A549 (cell line): ENCODE results near the gene PFDN2.

ENCODE experiments used
- CHD4 ChIP-seq: fragments of 200-600 bp; sonication (generic); IDR thresholded peaks from 2 replicates; pipeline ENCODE4 v1.6.1; 2016; ENCODE audit warnings: antibody characterized with exemption, mild to moderate bottlenecking, borderline replicate concordance
- CTCF ChIP-seq: fragments of >200 bp; sonication (Bioruptor Twin); formaldehyde crosslinking; IDR thresholded peaks from 3 replicates; pipeline ENCODE4 v1.5.1; 2016
- ELK1 ChIP-seq: fragments of 150-350 bp; IDR thresholded peaks from 2 replicates; pipeline ENCODE4 v1.6.1; 2014; ENCODE audit warnings: low read depth, mild to moderate bottlenecking, low read length
- EP300 ChIP-seq, 2 experiments: fragments of >200 bp; sonication (Bioruptor Twin); formaldehyde crosslinking; IDR thresholded peaks; 2 replicates in 1 of 2; 3 replicates in 1 of 2; pipeline ENCODE4 v1.6.1; 2016 to 2017
- POLR2A ChIP-seq: IDR thresholded peaks from 2 replicates; pipeline ENCODE4 v1.6.1; 2012; ENCODE audit warnings: mild to moderate bottlenecking, low read length
- REST ChIP-seq: fragments of 200-600 bp; sonication (generic); IDR thresholded peaks from 2 replicates; pipeline ENCODE4 v1.6.1; 2016; ENCODE audit warnings: antibody characterized with exemption, mild to moderate bottlenecking, moderate library complexity
- SREBF2 ChIP-seq: fragments of 450-650 bp; IDR thresholded peaks from 2 replicates; pipeline ENCODE4 v1.6.1; 2014; ENCODE audit warnings: mild to moderate bottlenecking, moderate library complexity

DNA sequence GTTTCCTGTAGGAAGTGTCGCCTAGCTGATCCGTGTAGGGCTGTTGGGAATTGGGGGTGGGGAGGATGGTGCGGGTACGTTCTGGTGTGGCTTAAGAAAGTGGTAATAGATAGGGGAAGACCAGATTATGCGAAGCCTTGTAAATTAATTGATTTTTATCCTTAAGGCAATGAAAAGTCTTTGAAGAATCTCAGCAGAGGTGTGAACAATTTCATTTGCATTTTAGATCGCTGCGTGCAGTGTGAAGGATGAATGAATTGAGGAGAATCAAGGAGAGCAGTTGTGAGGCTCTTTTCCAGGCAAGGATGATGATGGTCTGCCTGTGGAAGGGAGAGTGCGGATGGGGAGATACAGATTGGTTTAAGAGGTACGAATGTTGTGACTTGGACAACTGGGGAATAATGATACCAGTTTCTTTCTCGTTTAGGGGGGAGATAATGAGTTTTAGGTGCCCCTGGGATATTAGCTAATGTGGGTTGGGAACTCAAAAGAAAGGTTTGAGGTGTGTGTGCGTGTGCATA is 15.4 kb upstream of the PFDN2 start:
- no peak for TF ChIP-seq CHD4
- TF ChIP-seq SREBF2 = no peak
- TF ChIP-seq CTCF = no peak
- no peak for TF ChIP-seq EP300 (IDR thresholded peaks at IDR 0.05)
- TF ChIP-seq POLR2A = no peak
- TF ChIP-seq ELK1 = no peak
- no peak for TF ChIP-seq REST
